Colonic mucosa (tissue), 4 donors: ENCODE measurements around the gene PATE3. TPM values are rescaled to one million over a fixed set of nuclear protein-coding genes. Genes with fewer than 3 reads are reported as not detected.

ENCODE experiments used
- DNase-seq: peaks from one replicate; pipeline ENCODE4 v3.0.0-alpha.2; 2020
- H3K27ac ChIP-seq: fragments of 200-600 bp; one replicate; pipeline ENCODE4 v1.8.0; 2021
- H3K27me3 ChIP-seq: fragments of 200-600 bp; one replicate; pipeline ENCODE4 v1.8.0; 2021
- H3K36me3 ChIP-seq: fragments of 200-600 bp; one replicate; pipeline ENCODE4 v1.8.0; 2021
- H3K4me1 ChIP-seq: fragments of 200-600 bp; one replicate; pipeline ENCODE4 v1.8.0; 2021; ENCODE audit warnings: mild to moderate bottlenecking
- H3K4me3 ChIP-seq: fragments of 200-600 bp; one replicate; pipeline ENCODE4 v1.8.0; 2021
- H3K9ac ChIP-seq, 2 donors: one replicate each; pipeline ENCODE4 v1.7.0; 2013; ENCODE audit warnings: control low read depth in 2 of 2, low read depth in 2 of 2, low read length in 2 of 2
- H3K9me3 ChIP-seq: fragments of 200-600 bp; one replicate; pipeline ENCODE4 v1.8.0; 2021
- intact Hi-C: fragments of 100-400 bp; cut with DNase I; formaldehyde crosslinking; loops from one replicate; pipeline ENCODE4 v1.14.1; 2022
- total RNA-seq, 2 donors: library from RNA; stranded (reverse); fragmentation: NEBNext Ultra II Directional in 1 of 2; extraction: Animal tissue kit (Norgen Biotek cat#: 25700) in 1 of 2; gene quantifications; one replicate each; pipeline ENCODE4 v1.2.1, GENCODE V29; 2021
- TF ChIP-seq, protein P1 (sequence below): fragments of 200-600 bp; IDR thresholded peaks from one replicate; pipeline ENCODE4 v1.8.0; 2022; ENCODE audit warnings: antibody characterized with exemption, mild to moderate bottlenecking
- donor health status: healthy.
- donor health status: DM: no; HTN: no; CAD: no.
- donor health status: DM: no; HTN: no; CAD: no.

The PATE3 gene
- total RNA-seq, 2 donors from 2014 or later, result not detected

DNA sequence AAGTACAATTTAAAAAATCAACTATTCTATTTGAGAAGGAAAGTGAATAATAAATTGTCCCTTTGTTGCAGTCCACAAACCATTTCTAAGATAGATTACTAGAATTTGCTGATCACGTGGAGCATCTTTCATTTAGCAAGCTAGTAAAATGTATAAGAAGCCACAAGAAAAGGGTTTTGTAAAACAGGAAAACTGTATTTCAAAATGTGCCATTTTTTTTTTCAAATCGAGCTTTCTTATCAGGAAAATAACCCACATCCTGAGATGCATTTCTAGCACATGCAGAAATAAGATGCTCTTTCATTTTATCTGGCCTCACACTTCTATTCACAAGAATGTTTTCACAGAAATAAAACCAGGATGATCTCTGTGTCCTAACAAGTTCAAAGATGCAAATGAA lies 3.2 kb upstream of the PATE3 start:
- H3K36me3 ChIP-seq, result no peaks in the 10 kb centered on the region
- no peak overlapping the region for H3K9ac ChIP-seq
- H3K27me3 ChIP-seq, result no peaks in the 10 kb centered on the region
- no peaks in the 10 kb centered on the region for H3K9me3 ChIP-seq
- TF ChIP-seq, protein P1, sequence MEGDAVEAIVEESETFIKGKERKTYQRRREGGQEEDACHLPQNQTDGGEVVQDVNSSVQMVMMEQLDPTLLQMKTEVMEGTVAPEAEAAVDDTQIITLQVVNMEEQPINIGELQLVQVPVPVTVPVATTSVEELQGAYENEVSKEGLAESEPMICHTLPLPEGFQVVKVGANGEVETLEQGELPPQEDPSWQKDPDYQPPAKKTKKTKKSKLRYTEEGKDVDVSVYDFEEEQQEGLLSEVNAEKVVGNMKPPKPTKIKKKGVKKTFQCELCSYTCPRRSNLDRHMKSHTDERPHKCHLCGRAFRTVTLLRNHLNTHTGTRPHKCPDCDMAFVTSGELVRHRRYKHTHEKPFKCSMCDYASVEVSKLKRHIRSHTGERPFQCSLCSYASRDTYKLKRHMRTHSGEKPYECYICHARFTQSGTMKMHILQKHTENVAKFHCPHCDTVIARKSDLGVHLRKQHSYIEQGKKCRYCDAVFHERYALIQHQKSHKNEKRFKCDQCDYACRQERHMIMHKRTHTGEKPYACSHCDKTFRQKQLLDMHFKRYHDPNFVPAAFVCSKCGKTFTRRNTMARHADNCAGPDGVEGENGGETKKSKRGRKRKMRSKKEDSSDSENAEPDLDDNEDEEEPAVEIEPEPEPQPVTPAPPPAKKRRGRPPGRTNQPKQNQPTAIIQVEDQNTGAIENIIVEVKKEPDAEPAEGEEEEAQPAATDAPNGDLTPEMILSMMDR, result no peak
- intact Hi-C loops, result no loop called here
- no peak for DNase-seq
- H3K27ac ChIP-seq, result no peak overlapping the region
- no peaks in the 10 kb centered on the region for H3K4me1 ChIP-seq
- H3K4me3 ChIP-seq, result no peak overlapping the region

DNA sequence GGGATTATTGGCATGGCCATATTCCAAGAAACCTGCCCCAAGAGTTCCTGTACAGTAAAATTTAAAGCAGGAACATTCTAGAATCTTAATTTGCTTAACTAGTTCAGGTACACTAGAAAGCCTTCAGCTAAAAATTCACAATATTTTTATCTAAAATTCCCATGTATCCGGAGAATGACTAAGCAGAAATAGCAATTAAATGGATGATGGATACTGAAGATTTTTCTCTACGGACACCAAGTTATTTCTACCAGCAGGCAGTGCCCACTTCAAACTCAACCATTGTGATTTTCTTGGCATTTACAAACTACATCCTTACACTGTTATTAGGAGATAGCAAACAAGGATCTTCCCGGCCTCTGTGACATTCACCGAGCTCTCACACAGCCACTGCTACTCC lies 2.9 kb downstream of the PATE3 start:
- H3K36me3 ChIP-seq, result no peaks in the 10 kb centered on the region
- TF ChIP-seq, protein P1, result no peak
- no peaks in the 10 kb centered on the region for H3K27me3 ChIP-seq
- no peak overlapping the region for H3K4me3 ChIP-seq
- no peaks in the 10 kb centered on the region for H3K9me3 ChIP-seq
- H3K9ac ChIP-seq, result no peak overlapping the region
- H3K4me1 ChIP-seq, result no peaks in the 10 kb centered on the region
- H3K27ac ChIP-seq, result no peak overlapping the region
- intact Hi-C loops, result no loop called here
- DNase-seq, result no peak

DNA sequence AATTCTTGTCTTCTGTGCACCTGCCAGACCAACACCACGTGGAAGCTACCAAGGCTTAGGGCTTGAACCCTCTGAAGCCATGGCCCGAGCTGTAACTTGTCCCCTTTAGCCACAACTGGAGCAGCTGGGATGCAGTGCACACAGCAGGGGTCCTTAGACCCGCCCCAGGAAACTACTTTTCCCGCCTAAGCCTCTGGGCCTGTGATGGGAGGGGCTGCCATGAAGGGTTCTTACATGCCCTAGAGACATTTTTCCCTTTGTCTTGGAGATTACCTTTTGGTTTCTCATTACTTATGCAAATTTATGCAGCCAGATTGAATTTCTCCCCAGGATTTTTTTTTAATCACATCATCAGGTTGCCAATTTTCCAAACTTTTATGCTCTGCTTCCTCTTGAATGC lies 9.7 kb downstream of the PATE3 start:
- H3K27me3 ChIP-seq, result no peaks in the 10 kb centered on the region
- no peak overlapping the region for H3K9ac ChIP-seq
- H3K4me3 ChIP-seq, result no peak overlapping the region
- TF ChIP-seq, protein P1, result no peak
- intact Hi-C loops, result no loop called here
- H3K36me3 ChIP-seq, result no peaks in the 10 kb centered on the region
- H3K27ac ChIP-seq, result no peak overlapping the region
- H3K9me3 ChIP-seq, result no peaks in the 10 kb centered on the region
- DNase-seq, result no peak
- no peaks in the 10 kb centered on the region for H3K4me1 ChIP-seq

DNA sequence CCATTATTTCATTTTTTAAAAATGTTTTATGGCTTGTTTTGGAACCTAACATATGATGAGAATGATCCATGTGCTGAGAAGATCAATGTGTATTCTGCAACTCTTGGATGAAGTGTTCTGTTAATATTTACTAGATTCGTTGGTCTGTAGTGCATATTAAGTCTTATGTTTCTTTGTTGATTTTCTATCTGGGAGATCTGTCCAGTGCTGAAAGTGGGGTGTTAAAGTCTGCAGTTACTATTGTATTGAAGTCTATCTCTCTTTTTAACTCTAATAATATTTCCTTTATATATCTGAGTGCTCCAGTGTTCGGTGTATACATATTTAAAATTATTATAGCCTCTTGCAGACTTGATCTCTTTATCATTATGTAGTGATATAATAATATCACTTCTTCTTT lies 11.9 kb downstream of the PATE3 start:
- Histone ChIP-seq H3K36me3 (no peaks in the 10 kb centered on the region), H3K27me3 (no peaks in the 10 kb centered on the region), H3K9me3 (no peaks in the 10 kb centered on the region), H3K9ac (no peak overlapping the region), H3K4me1 (no peaks in the 10 kb centered on the region), H3K4me3 (no peak overlapping the region), H3K27ac (no peak overlapping the region)
- no peak for DNase-seq
- TF ChIP-seq, protein P1, result no peak
- intact Hi-C loops, result no loop called here

DNA sequence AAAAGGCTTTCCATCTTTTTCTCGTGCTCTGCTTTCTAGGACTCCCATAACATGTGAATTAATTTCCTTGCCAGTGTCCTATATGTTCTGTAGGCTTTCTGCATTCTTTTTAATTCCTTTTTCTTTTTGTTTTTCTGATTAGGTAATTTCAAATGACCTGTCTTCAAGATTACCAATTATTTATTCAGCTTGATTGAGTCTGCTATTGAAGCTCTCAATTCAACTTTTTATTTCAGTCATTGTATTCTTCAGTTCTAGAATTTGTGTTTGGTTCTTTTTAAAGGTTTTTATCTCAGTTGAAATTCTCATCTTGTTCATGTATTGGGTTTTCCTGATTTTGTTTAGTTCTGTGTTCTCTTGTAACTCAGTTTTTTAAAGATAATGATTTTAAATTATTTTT lies 14.5 kb downstream of the PATE3 start:
- Histone ChIP-seq H3K27ac (no peak overlapping the region), H3K9ac (no peak overlapping the region), H3K27me3 (no peaks in the 10 kb centered on the region), H3K36me3 (no peaks in the 10 kb centered on the region), H3K9me3 (no peaks in the 10 kb centered on the region), H3K4me1 (no peaks in the 10 kb centered on the region), H3K4me3 (no peak overlapping the region)
- no peak for DNase-seq
- TF ChIP-seq, protein P1, result no peak
- intact Hi-C loops, result no loop called here

DNA sequence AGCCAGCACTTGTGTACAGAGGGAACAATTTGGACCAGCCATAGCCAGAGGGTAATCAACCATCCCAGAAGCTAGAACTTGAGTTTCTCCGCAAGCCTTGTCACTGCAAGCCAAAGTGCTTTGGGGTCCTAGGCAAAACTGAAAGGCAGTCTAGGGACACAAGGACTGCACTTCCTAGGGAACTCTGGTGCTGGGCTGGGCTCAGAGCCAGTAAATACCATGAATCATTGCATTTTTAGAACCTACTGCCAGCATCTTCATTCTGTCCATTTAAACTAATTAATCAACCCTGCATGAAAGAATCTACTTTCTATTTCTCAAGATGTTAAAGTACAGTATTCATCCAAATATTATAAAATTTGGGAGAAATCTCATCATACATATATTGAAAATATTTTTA lies 20.0 kb downstream of the PATE3 start:
- intact Hi-C loops, result no loop called here
- Histone ChIP-seq H3K4me1 (no peaks in the 10 kb centered on the region), H3K36me3 (no peaks in the 10 kb centered on the region), H3K27ac (no peak overlapping the region), H3K4me3 (no peak overlapping the region), H3K9me3 (no peaks in the 10 kb centered on the region), H3K27me3 (no peaks in the 10 kb centered on the region), H3K9ac (no peak overlapping the region)
- TF ChIP-seq, protein P1, result no peak
- no peak for DNase-seq
